H1 (cell line): ENCODE measurements around the gene VEZT. TPM values are rescaled to one million over a fixed set of nuclear protein-coding genes. Genes with fewer than 3 reads are reported as not detected.

Experiments
- BRCA1 ChIP-seq: IDR thresholded peaks from 2 replicates; pipeline ENCODE4 v1.6.1; 2012; ENCODE audit warnings: low read depth, low read length, improper control_type of control experiment
- GABPA ChIP-seq: IDR thresholded peaks from 2 replicates; pipeline ENCODE4 v1.6.1; 2011; ENCODE audit warnings: mild to moderate bottlenecking, low read length, moderate library complexity, borderline replicate concordance; ENCODE audit not compliant: insufficient read depth
- KDM4A ChIP-seq: IDR thresholded peaks from one replicate; pipeline ENCODE4 v1.7.1; 2012; ENCODE audit warnings: low read depth, mild to moderate bottlenecking, moderate library complexity, low read length, inconsistent platforms; ENCODE audit not compliant: severe bottlenecking
- polyA plus RNA-seq, 7 experiments: library from polyadenylated mRNA; depleted of rRNA in 3 of 7; stranded (reverse) in 5 of 7; unstranded in 2 of 7; fragments of >200 nt in 5 of 7; fragments of 200-250 nt in 2 of 7; gene quantifications; 1 replicate in 5 of 7; 2 replicates in 1 of 7; 4 replicates in 1 of 7; pipeline versions ENCODE4 v1.2.1 to v1.2.3, GENCODE V29; 2011 to 2013; ENCODE audit warnings: missing spikeins in 2 of 7, mixed read lengths in 2 of 7
- total RNA-seq: library from RNA; stranded (reverse); fragmentation: NEBNext Ultra II Directional; extraction: Animal tissue kit (Norgen Biotek cat#: 25700); gene quantifications from 2 replicates; pipeline ENCODE4 v1.2.1, GENCODE V29; 2021

The VEZT gene
- total and polyA plus RNA-seq, 2 of the 8 experiments (the other 6 are each of a cell fraction or from before 2014, with no cell fraction given), result 44.0 to 56.1 TPM

GRCh38 chr12:95322326-95322725 is 104.7 kb downstream of the VEZT start (continued):
- TF ChIP-seq GABPA (no peak), KDM4A (no peak), BRCA1 (no peak)
